Measurements from ENCODE around the gene CAMK2G.
"Not testable (repeated sequence)": the region's sequence is repeated elsewhere in the genome, so short reads cannot be mapped to it uniquely, and the experiment has no call there.

The CAMK2G gene

GRCh38 chr10:73874267-73875138 is at the start of gene CAMK2G:
Gene CAMK2G (minus strand): TSS chr10:73874555. CDS start chr10:73874461, 94 bp downstream.
- peak; percentile 69 for DNase-seq

- no peak for DNase-seq
Observed at GRCh38 chr10:73922864-73923133, 48.4 kb upstream of the CAMK2G start.

GRCh38 chr10:73922007-73922863 is 47.9 kb upstream of the CAMK2G start:
- DNase-seq = no peak

GRCh38 chr10:73920089-73920488 is 45.7 kb upstream of the CAMK2G start:
- peak; percentile 97 for DNase-seq

GRCh38 chr10:73919481-73919880 is 45.1 kb upstream of the CAMK2G start:
- DNase-seq = not testable (repeated sequence)

GRCh38 chr10:73917566-73918305 is 43.4 kb upstream of the CAMK2G start:
- no peak for DNase-seq

- peak; percentile 41 for DNase-seq
Observed at GRCh38 chr10:73916761-73917470, 42.6 kb upstream of the CAMK2G start.

GRCh38 chr10:73915206-73915851 is 41.0 kb upstream of the CAMK2G start:
- DNase-seq = no peak

- no peak for DNase-seq
Observed at GRCh38 chr10:73914036-73914435, 39.7 kb upstream of the CAMK2G start.

GRCh38 chr10:73911553-73912004 is 37.2 kb upstream of the CAMK2G start:
- DNase-seq = no peak

- DNase-seq = peak; percentile 58
Observed at GRCh38 chr10:73910764-73911552, 36.6 kb upstream of the CAMK2G start, which contains the start of gene PLAU. Gene PLAU (plus strand): TSS chr10:73911132. CDS start chr10:73911556, 424 bp downstream.

- peak; percentile 42 for DNase-seq
Observed at GRCh38 chr10:73910401-73910763, 36.0 kb upstream of the CAMK2G start.

- DNase-seq = no peak
Observed at GRCh38 chr10:73909540-73910115, 35.3 kb upstream of the CAMK2G start.

- DNase-seq = peak; percentile 96
Observed at GRCh38 chr10:73908853-73909539, 34.6 kb upstream of the CAMK2G start.

- DNase-seq = peak; percentile 100
Observed at GRCh38 chr10:73907841-73908517, 33.6 kb upstream of the CAMK2G start.

GRCh38 chr10:73906524-73907447 is 32.4 kb upstream of the CAMK2G start:
- peak; percentile 97 for DNase-seq

- DNase-seq = peak; percentile 52
Observed at GRCh38 chr10:73905256-73906020, 31.1 kb upstream of the CAMK2G start.

Data from MV-4-11 (cell line).